OCI-LY1 (cell line): ENCODE results near the gene CRY1.

ENCODE experiments used
- H2AFZ ChIP-seq: fragments of 200-600 bp; sonication (generic), shearing (Covaris generic); 2 replicates; pipeline ENCODE4 v1.6.0; 2014; ENCODE audit warnings: antibody characterized with exemption, mild to moderate bottlenecking, low read length
- H3F3A ChIP-seq: fragments of 200-600 bp; sonication (generic), shearing (Covaris generic); 2 replicates; pipeline ENCODE4 v1.6.0; 2014; ENCODE audit warnings: mild to moderate bottlenecking, antibody characterized with exemption, low read length, moderate library complexity; ENCODE audit not compliant: insufficient read depth
- H3K27ac ChIP-seq: fragments of 200-600 bp; sonication (generic); 2 replicates; pipeline ENCODE4 v1.5.1; 2014; ENCODE audit warnings: low read length, mixed run types, mild to moderate bottlenecking, low read depth; ENCODE audit not compliant: poor library complexity, severe bottlenecking
- H3K27me3 ChIP-seq: fragments of 200-600 bp; sonication (generic); 2 replicates; pipeline ENCODE4 v1.6.0; 2014; ENCODE audit warnings: antibody characterized with exemption, mild to moderate bottlenecking, low read length, moderate library complexity; ENCODE audit not compliant: insufficient read depth
- H3K36me3 ChIP-seq: fragments of 200-600 bp; sonication (generic); 2 replicates; pipeline ENCODE4 v1.6.1; 2014; ENCODE audit warnings: mild to moderate bottlenecking, antibody characterized with exemption, low read length, moderate library complexity, mixed read lengths; ENCODE audit not compliant: insufficient read depth
- H3K4me1 ChIP-seq: fragments of 200-600 bp; sonication (generic); 2 replicates; pipeline ENCODE4 v1.5.1; 2014; ENCODE audit warnings: mild to moderate bottlenecking, low read length, moderate library complexity; ENCODE audit not compliant: insufficient read depth, severe bottlenecking
- H3K4me2 ChIP-seq: fragments of 200-600 bp; sonication (generic), shearing (Covaris generic); 2 replicates; pipeline ENCODE4 v1.6.1; 2014; ENCODE audit warnings: low read length
- H3K4me3 ChIP-seq: fragments of 200-600 bp; sonication (generic); 2 replicates; pipeline ENCODE4 v1.5.1; 2014; ENCODE audit warnings: low read length, low read depth, mild to moderate bottlenecking, mixed read lengths; ENCODE audit not compliant: poor library complexity, severe bottlenecking
- H3K79me2 ChIP-seq: fragments of 200-600 bp; shearing (Covaris generic); 2 replicates; pipeline ENCODE4 v1.6.1; 2016; ENCODE audit warnings: mixed run types, low read length, mixed read lengths; ENCODE audit not compliant: insufficient read depth
- H3K9ac ChIP-seq: fragments of 200-600 bp; sonication (generic), shearing (Covaris generic); 2 replicates; pipeline ENCODE4 v1.6.1; 2014; ENCODE audit warnings: mild to moderate bottlenecking, low read length, mixed read lengths
- H3K9me2 ChIP-seq: fragments of 200-600 bp; sonication (generic), shearing (Covaris generic); 2 replicates; pipeline ENCODE4 v1.6.1; 2014; ENCODE audit warnings: low read depth, mild to moderate bottlenecking, low read length, mixed read lengths
- H3K9me3 ChIP-seq: fragments of 200-600 bp; shearing (Covaris generic); 2 replicates; pipeline ENCODE4 v1.6.1; 2014; ENCODE audit warnings: low read length, mixed read lengths
- H4K20me1 ChIP-seq: fragments of 200-600 bp; sonication (generic), shearing (Covaris generic); 2 replicates; pipeline ENCODE4 v1.6.0; 2016; ENCODE audit warnings: mild to moderate bottlenecking, low read length; ENCODE audit not compliant: insufficient read depth
- EZH2 ChIP-seq: fragments of 200-600 bp; sonication (generic), shearing (Covaris generic); IDR thresholded peaks from 2 replicates; pipeline ENCODE4 v1.8.0; 2017; ENCODE audit warnings: borderline replicate concordance, mixed run types, mild to moderate bottlenecking, antibody characterized with exemption, low read length, moderate library complexity, mixed read lengths
- TF ChIP-seq, protein P1 (sequence below): fragments of 200-600 bp; sonication (generic), shearing (Covaris generic); IDR thresholded peaks from 2 replicates; pipeline ENCODE4 v1.5.1; 2017; ENCODE audit warnings: mild to moderate bottlenecking, antibody characterized with exemption, low read length, moderate library complexity, mixed read lengths

CRY1 gene

DNA sequence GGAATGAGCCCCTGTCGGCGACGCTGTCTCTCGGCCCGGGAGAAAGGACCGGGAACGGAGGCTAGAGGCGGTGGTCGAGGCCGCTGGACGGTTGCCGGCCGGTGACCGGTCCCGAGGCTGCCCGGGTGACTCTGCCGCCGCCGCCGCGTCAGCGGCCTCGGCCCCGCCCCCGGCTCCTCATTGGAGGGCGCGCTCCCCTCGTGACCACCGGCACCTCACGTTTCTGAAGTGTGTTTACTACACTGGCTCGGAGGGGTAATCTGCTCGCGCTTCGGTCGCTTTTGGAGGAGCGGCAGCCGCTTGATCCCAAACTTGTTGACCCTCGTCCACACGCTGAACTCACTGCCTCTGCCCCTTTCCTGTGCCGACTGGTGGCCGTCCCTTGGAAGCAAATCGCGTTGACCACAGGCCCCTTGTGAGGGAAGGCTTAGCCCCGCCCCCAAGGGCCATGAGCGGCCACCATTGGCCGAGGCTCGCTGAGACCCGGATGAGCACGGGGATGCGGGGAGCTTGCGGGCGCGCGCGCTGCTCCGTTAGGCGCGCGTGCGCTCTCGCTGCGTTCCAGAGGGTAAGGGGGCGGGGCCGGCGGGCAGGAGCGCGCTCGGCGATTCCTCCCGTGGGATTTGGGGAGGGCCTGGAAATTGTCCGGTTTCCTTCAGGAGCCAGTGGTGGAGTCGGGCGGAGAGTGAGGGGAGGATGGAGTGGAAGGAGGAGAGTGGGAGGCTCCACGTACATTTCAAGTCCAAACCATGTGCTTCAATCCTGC, at the start of gene CRY1:
TSS of gene CRY1 (minus strand) at position 133 of the 766 bp plus-strand sequence. CDS start 588 bp downstream, outside the sequence.
- Histone ChIP-seq H3K4me2 (no peak within 1 kb of the TSS), H3K9me2 (no peaks in the 10 kb centered on the region), H3K4me3 (no peak within 1 kb of the TSS), H3K4me1 (no peaks in the 10 kb centered on the region), H3F3A (no peaks in the 10 kb centered on the region), H3K9me3 (no peaks in the 10 kb centered on the region), H3K9ac (no peak within 1 kb of the TSS), H2AFZ (no peak within 1 kb of the TSS), H3K27me3 (no peaks in the 10 kb centered on the region), H3K36me3 (no peaks in the 10 kb centered on the region), H3K79me2 (no peaks in the 10 kb centered on the region), H4K20me1 (no peaks in the 10 kb centered on the region), H3K27ac (no peak within 1 kb of the TSS)
- TF ChIP-seq, protein P1, sequence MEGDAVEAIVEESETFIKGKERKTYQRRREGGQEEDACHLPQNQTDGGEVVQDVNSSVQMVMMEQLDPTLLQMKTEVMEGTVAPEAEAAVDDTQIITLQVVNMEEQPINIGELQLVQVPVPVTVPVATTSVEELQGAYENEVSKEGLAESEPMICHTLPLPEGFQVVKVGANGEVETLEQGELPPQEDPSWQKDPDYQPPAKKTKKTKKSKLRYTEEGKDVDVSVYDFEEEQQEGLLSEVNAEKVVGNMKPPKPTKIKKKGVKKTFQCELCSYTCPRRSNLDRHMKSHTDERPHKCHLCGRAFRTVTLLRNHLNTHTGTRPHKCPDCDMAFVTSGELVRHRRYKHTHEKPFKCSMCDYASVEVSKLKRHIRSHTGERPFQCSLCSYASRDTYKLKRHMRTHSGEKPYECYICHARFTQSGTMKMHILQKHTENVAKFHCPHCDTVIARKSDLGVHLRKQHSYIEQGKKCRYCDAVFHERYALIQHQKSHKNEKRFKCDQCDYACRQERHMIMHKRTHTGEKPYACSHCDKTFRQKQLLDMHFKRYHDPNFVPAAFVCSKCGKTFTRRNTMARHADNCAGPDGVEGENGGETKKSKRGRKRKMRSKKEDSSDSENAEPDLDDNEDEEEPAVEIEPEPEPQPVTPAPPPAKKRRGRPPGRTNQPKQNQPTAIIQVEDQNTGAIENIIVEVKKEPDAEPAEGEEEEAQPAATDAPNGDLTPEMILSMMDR: no peak

DNA sequence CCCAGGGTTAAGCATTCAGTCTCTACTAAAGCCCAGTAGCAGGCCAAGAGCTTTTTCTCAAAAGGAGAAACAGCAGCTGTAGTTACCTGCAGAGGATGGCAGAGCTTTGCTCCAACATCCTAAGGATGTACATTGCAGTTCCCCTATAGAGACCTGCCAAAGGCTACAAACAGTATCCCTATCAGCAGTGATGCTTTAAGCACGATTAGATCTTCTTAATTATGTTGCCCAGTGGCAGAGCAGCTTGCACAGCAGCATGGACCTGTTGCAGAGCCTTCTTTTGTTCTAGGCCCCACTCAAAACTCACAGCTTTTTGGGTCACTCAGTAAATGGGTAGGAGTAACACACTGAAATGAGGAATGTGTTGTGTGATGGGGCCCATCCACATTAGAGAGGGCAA, 46.4 kb upstream of the CRY1 start:
- Histone ChIP-seq H3F3A (no peaks in the 10 kb centered on the region), H3K4me3 (no peak overlapping the region), H3K9me2 (no peaks in the 10 kb centered on the region), H3K4me2 (no peak overlapping the region), H4K20me1 (no peaks in the 10 kb centered on the region), H3K79me2 (no peaks in the 10 kb centered on the region), H3K4me1 (no peaks in the 10 kb centered on the region), H3K27ac (no peak overlapping the region), H3K9me3 (no peaks in the 10 kb centered on the region), H3K27me3 (no peaks in the 10 kb centered on the region), H3K36me3 (no peaks in the 10 kb centered on the region), H2AFZ (no peak overlapping the region), H3K9ac (no peak overlapping the region)
- TF ChIP-seq EZH2: no peak
- TF ChIP-seq, protein P1: no peak

DNA sequence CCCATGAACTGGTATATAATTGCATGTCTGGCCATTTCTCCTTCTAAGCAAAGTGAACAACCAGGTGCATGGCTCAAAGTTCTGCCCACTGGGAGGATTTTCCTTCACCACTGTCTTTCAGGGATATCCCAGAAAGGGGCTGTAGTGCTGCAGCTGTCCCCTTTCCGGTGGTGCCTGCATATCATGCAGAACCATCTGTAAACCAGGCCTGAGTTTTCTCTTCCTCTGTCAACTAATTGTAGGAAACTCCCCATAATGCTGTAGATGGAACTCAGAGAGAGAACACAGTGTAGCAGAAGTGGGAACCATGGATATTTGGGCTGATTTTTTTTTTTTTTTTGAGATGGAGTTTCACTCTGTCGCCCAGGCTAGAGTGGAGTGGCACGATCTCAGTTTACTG, 45.6 kb upstream of the CRY1 start:
- Histone ChIP-seq H3K9me2 (no peaks in the 10 kb centered on the region), H2AFZ (no peak overlapping the region), H3K4me3 (no peak overlapping the region), H3K27me3 (no peaks in the 10 kb centered on the region), H3K27ac (no peak overlapping the region), H3K9me3 (no peaks in the 10 kb centered on the region), H3K4me2 (no peak overlapping the region), H3K36me3 (no peaks in the 10 kb centered on the region), H3K4me1 (no peaks in the 10 kb centered on the region), H3K9ac (no peak overlapping the region), H3K79me2 (no peaks in the 10 kb centered on the region), H4K20me1 (no peaks in the 10 kb centered on the region), H3F3A (no peaks in the 10 kb centered on the region)
- TF ChIP-seq EZH2: no peak
- TF ChIP-seq, protein P1: no peak
